ENCODE data around the gene CRYL1.

DNA sequence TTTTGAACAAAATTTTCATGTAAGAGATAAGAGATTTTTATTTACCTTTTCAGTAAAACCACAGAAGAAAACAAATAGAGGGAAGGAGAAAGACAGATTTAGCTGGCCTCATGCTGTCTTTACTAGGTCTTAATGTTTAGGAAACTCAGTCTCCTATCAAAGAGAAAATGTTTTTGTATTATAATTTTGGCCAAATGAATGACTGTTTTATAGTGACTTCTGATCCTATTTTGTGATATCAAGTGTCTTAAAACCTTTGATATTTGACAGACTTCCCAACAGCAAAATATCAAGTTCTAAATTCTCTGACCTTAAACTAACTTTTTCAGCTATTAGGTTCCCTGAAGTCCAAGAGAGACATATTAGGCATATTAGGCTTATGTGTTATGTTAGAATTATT lies 27.0 kb downstream of the CRYL1 start:
- TF ChIP-seq, protein P1, sequence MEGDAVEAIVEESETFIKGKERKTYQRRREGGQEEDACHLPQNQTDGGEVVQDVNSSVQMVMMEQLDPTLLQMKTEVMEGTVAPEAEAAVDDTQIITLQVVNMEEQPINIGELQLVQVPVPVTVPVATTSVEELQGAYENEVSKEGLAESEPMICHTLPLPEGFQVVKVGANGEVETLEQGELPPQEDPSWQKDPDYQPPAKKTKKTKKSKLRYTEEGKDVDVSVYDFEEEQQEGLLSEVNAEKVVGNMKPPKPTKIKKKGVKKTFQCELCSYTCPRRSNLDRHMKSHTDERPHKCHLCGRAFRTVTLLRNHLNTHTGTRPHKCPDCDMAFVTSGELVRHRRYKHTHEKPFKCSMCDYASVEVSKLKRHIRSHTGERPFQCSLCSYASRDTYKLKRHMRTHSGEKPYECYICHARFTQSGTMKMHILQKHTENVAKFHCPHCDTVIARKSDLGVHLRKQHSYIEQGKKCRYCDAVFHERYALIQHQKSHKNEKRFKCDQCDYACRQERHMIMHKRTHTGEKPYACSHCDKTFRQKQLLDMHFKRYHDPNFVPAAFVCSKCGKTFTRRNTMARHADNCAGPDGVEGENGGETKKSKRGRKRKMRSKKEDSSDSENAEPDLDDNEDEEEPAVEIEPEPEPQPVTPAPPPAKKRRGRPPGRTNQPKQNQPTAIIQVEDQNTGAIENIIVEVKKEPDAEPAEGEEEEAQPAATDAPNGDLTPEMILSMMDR (IDR thresholded peaks at IDR 0.05) = no peak
- no peak for TF ChIP-seq ZFX (IDR thresholded peaks at IDR 0.05; ENCODE audit: borderline replicate concordance)
